Activated naive CD8-positive, alpha-beta T cell (primary cell): ENCODE results near the gene E2F1.

Experiments
- H3K27ac Mint-ChIP-seq: one replicate; pipeline ENCODE4 v1.8.0; 2021; ENCODE audit warnings: mixed read lengths
- H3K27me3 Mint-ChIP-seq: one replicate; pipeline ENCODE4 v1.8.0; 2021; ENCODE audit warnings: mixed read lengths
- H3K36me3 Mint-ChIP-seq: one replicate; pipeline ENCODE4 v1.8.0; 2021; ENCODE audit warnings: mixed read lengths
- H3K4me1 Mint-ChIP-seq: one replicate; pipeline ENCODE4 v1.8.0; 2021; ENCODE audit warnings: low read depth, mixed read lengths
- H3K4me3 Mint-ChIP-seq: one replicate; pipeline ENCODE4 v1.8.0; 2021; ENCODE audit warnings: mild to moderate bottlenecking, mixed read lengths
- H3K9me3 Mint-ChIP-seq: one replicate; pipeline ENCODE4 v1.8.0; 2021; ENCODE audit warnings: low read depth, mixed read lengths

The E2F1 gene

DNA sequence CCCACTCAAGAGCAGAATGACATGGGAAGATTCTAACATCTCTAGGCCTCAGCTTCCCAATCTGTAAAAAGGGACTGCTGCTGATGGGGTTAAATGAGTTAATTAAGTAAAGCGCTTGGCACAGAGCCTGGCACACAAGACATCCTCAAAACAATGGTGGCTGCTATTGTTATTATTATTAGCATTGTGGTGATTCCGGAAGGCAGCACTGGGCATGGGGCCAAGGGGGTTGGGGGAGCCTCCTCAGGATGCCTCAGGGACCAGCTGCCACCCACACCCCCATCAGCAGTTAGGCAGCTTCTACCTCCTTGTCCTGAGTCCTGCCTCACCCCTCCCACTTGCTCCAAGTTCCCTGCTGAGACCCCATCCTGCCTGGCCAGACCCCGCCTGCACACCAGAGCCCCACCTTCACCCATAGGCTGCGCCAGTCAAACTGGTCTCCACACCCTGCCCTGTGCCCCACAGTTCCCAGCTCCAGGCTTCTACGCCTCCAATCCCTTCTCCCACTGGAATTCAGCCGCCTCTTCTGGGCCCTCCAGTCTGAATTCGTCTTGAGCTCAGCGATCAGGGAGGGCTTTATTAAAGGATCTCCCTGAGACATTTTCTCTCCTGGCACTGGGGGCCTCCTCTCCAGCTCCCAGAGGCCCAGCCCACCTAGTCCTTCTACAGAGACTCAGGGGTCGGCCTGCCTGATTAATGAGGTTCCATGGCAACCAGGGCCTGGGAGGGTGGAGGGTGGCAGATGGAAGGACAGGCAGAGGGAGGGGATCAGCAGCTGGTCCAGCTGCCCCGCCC is 1.5 kb downstream of the E2F1 start:
- H3K27ac Mint-ChIP-seq: peak overlapping the region; percentile 34
- peaks cover 50% of the 10 kb centered on the region for H3K4me1 Mint-ChIP-seq
- H3K27me3 Mint-ChIP-seq: no peaks in the 10 kb centered on the region

DNA sequence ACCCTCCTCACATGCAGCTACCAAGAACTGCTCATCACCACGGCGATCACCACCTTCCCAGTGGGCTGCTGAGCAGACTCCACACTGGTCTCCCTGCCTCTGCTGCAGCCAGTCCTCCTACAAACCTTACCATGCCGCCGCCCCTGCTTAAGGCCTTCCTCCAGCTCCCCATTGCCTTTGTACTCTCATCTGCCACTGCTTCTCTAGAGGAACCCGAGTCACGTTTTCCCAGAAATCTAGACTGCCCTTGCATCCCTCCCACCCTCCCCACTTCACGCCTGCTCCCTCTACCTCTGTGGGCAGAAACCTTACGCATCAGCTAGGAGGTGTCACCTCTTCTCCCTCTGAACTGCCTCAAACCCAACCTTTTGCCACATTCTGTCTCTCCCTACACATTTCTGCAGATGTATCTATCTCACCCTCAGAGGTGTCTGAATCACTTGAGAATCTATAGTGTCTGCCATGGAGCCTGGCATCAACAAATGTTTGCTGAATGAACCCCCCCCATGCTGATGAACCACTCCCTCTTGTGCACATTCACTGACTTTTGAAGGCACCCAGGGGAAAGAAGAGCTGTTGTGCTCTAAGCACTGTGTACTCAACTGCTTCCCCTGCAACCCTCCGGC is 4.3 kb downstream of the E2F1 start:
- no peaks in the 10 kb centered on the region for H3K9me3 Mint-ChIP-seq
- H3K4me1 Mint-ChIP-seq: peaks cover 40% of the 10 kb centered on the region
- H3K27me3 Mint-ChIP-seq: no peaks in the 10 kb centered on the region
- no peak overlapping the region for H3K4me3 Mint-ChIP-seq
- H3K36me3 Mint-ChIP-seq: no peaks in the 10 kb centered on the region
- H3K27ac Mint-ChIP-seq: no peak overlapping the region

More for the DNA sequence above, 1.5 kb downstream of the E2F1 start:
- no peaks in the 10 kb centered on the region for H3K9me3 Mint-ChIP-seq
- H3K4me3 Mint-ChIP-seq: peak overlapping the region; percentile 89
- H3K36me3 Mint-ChIP-seq: no peaks in the 10 kb centered on the region

DNA sequence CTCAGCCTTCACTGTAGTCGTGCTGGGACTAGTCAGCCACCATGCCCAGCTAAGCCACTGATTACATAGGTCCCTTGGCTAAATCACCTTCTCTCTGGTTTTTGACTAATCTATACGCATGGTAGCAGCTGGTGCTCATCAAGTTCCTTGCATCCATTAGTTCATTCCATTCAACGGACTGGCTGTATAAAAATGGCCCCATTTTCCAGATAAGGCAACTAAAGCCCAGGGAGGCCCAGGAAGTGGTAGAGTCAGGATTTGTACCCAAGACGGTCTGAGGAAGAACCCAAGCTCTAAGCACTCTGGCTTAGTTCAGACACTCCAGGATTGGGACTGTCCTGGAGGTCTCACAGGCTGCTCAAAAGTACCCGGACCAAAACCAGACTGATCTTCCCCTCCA is 4.9 kb downstream of the E2F1 start:
- Mint-ChIP-seq H3K27me3 (no peaks in the 10 kb centered on the region), H3K9me3 (no peaks in the 10 kb centered on the region), H3K4me1 (peaks cover 37% of the 10 kb centered on the region), H3K27ac (no peak overlapping the region), H3K4me3 (no peak overlapping the region), H3K36me3 (no peaks in the 10 kb centered on the region)

DNA sequence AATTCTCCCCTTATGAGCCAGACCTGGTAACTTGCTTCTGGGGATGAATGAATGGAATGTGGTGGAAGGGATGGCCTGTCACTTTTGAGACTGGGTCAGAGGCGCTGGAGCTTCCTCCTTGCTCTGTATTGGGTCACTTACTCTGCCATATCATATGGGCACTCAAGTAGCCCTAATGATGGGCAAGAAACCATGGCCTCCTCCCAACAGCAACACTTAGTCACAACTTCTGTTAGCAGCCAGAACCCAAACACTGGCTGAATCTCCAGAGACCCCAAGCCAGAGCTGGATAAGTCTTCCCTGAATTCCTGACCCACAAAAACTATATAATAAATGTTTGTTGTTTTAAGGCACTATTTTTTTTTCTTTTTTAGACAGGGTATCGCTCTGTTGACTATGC is 5.5 kb downstream of the E2F1 start:
- peak overlapping the region; percentile 35 for H3K4me3 Mint-ChIP-seq
- H3K36me3 Mint-ChIP-seq: no peaks in the 10 kb centered on the region
- H3K4me1 Mint-ChIP-seq: peaks cover 37% of the 10 kb centered on the region
- H3K27me3 Mint-ChIP-seq: no peaks in the 10 kb centered on the region
- no peak overlapping the region for H3K27ac Mint-ChIP-seq
- no peaks in the 10 kb centered on the region for H3K9me3 Mint-ChIP-seq

DNA sequence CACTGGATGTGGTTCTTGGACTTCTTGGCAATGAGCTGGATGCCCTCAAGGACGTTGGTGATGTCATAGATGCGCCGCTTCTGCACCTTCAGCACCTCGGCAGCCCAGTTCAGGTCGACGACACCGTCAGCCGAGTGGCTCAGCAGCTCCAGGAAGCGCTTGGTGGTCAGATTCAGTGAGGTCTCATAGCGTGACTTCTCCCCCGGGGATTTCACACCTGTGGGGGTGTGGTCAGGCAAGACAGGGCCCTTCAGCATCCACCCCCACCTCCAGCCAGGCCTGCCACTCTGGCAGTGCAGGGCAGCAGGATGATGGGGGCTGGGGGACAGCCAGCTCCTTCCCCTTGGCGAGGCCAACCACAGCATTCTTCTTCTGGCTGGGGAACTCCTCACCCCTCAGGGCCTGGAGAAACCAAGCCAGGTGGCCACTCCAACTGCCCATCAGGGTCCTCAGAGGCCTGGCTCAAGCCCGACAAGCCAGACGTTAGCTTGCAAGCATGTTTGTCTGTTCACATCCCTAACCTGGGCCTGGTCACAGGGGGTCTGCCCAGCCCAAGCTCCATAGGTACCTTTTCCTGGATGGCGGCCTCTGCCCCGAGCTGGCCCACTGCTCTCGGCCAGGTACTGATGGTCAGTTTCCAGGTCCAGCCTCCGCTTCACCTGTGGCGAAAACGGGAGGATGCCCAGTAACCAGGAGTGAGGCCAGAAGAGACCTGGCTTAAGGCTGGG is 6.3 kb downstream of the E2F1 start:
- Mint-ChIP-seq H3K36me3 (no peaks in the 10 kb centered on the region), H3K9me3 (no peaks in the 10 kb centered on the region), H3K4me1 (peaks cover 34% of the 10 kb centered on the region), H3K27me3 (no peaks in the 10 kb centered on the region), H3K27ac (no peak overlapping the region), H3K4me3 (no peak overlapping the region)

DNA sequence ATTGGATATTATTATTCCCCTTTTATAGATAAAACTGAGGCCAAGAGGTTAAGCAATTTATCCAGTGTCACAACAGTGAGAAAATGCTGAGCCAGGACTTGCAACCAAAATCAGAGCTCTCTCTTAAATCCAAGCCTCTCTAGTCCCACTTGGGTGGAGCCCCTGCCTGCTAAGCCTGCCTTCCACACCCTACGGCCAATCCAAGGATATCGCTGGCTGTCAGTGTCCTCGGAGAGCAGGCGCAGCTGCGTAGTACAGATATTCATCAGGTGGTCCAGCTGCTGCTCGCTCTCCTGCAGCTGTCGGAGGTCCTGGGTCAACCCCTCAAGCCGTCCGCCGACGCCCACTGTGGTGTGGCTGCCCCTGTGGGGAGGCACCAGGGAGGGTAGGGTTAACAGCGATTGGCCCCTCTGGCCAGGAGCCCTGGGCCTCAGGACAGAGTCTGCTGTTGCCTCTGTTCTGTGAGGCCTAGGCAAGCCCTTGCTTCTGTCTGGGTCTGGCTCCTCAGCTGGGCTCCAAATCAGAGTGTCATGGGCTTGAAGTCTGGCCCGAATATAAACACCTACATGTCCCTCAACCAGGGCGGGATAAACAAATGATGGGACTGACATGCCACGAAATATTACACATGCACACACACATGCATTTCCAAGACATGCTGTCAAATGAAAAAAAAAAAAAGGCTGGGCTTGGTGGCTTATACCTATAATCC is 8.0 kb downstream of the E2F1 start:
- H3K36me3 Mint-ChIP-seq: no peaks in the 10 kb centered on the region
- no peak overlapping the region for H3K4me3 Mint-ChIP-seq
- H3K27ac Mint-ChIP-seq: no peak overlapping the region
- no peaks in the 10 kb centered on the region for H3K27me3 Mint-ChIP-seq
- H3K4me1 Mint-ChIP-seq: peaks cover 38% of the 10 kb centered on the region
- no peaks in the 10 kb centered on the region for H3K9me3 Mint-ChIP-seq

DNA sequence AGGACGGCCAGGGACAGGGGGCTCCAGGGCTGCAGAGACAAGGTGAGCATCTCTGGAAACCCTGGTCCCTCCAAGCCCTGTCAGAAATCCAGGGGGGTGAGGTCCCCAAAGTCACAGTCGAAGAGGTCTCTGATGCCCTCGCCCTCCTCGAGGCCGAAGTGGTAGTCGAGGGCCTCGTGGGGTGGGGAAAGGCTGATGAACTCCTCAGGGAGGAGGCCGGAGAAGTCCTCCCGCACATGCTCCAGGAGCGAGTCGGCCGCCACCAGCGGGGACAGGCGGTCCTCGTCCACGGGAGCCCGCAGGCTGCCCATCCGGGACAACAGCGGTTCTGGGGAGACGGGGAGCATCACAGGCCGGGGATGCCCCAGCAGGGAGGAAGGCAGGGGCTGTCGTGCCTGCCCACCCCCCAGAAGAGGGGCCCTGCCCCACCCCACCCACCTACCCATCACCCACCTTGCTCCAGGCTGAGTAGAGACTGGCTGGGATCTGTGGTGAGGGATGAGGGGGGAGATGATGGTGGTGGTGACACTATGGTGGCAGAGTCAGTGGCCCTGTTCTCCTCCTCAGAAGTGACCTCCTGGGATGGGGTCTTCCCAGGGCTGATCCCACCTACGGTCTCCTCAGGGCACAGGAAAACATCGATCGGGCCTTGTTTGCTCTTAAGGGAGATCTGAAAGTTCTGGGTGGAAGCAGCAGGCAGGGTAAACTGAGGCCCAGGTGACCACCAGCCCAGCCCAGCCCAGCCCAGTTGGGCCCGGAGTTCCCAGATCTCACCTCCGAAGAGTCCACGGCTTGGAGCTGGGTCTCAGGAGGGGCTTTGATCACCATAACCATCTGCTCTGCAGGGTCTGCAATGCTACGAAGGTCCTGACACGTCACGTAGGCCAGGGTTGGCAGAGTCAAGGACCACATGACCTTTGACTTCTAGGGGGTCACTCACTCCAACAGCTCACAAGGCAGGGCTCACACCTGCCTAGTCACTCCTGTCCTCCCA is 9.2 kb downstream of the E2F1 start:
- Mint-ChIP-seq H3K4me3 (no peak overlapping the region), H3K27ac (no peak overlapping the region), H3K27me3 (no peaks in the 10 kb centered on the region), H3K36me3 (no peaks in the 10 kb centered on the region), H3K9me3 (no peaks in the 10 kb centered on the region), H3K4me1 (peaks cover 42% of the 10 kb centered on the region)

DNA sequence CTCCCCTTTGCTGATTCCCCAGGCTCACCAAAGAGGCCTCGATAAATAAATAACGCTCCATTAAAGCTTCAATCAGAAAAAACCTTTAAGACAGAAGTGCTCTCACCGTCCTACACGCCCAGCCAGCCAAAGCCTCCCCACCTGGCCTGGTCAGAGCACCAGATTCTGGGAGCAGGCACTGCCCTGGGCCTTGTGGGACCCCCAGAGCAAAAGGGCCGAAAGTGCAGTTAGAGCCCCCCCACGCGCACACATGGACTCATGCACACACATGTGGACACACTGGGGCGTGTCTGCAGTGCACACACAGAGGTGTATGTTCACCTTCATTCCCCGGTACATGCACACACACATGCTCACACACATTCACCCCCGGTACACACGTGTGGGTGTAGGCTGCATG is 10.1 kb downstream of the E2F1 start:
- Mint-ChIP-seq H3K9me3 (no peaks in the 10 kb centered on the region), H3K4me1 (peaks cover 39% of the 10 kb centered on the region), H3K36me3 (no peaks in the 10 kb centered on the region), H3K4me3 (no peak overlapping the region), H3K27me3 (no peaks in the 10 kb centered on the region), H3K27ac (no peak overlapping the region)

DNA sequence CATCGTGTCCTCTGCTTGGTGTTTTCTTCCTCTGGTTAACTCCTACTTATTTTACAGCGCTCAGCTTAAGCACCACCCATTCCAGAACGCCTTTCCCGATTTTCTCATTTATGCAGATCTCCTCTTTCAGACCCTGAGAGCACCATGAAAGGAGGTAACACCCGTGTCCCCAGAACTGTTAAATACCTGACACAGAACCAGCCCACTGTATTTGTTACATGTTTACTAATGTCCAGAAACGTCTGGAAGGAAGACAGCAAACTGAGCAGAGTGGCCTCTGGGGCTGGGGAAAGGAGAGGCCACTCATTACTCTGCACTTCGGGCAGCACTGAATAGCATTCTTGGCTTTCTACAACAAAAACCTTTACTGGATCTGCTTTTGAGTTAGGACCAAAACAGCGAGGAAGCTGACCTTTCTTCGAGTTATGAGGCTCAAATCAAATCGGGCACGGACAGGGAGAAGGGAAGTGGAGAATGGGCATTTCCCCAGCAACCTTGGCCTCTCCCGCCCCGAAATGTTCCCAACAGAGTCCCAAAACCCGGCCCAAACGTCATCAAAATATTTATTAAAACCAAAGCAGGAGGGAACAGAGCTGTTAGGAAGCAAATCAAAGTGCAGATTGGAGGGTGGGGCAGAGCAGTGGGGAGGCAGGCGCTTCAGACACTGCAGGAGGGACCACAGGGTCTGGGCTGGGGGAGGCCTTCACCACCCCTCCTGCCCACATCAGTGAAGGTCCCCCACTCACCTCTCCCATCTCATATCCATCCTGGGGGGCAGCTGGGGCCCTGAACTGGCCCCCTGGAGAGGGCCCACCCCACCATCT is 10.8 kb downstream of the E2F1 start:
- H3K27ac Mint-ChIP-seq: peak overlapping the region; percentile 54
- H3K27me3 Mint-ChIP-seq: no peaks in the 10 kb centered on the region
- H3K9me3 Mint-ChIP-seq: no peaks in the 10 kb centered on the region
- peaks cover 35% of the 10 kb centered on the region for H3K4me1 Mint-ChIP-seq
- H3K4me3 Mint-ChIP-seq: peak overlapping the region; percentile 81
- no peaks in the 10 kb centered on the region for H3K36me3 Mint-ChIP-seq

DNA sequence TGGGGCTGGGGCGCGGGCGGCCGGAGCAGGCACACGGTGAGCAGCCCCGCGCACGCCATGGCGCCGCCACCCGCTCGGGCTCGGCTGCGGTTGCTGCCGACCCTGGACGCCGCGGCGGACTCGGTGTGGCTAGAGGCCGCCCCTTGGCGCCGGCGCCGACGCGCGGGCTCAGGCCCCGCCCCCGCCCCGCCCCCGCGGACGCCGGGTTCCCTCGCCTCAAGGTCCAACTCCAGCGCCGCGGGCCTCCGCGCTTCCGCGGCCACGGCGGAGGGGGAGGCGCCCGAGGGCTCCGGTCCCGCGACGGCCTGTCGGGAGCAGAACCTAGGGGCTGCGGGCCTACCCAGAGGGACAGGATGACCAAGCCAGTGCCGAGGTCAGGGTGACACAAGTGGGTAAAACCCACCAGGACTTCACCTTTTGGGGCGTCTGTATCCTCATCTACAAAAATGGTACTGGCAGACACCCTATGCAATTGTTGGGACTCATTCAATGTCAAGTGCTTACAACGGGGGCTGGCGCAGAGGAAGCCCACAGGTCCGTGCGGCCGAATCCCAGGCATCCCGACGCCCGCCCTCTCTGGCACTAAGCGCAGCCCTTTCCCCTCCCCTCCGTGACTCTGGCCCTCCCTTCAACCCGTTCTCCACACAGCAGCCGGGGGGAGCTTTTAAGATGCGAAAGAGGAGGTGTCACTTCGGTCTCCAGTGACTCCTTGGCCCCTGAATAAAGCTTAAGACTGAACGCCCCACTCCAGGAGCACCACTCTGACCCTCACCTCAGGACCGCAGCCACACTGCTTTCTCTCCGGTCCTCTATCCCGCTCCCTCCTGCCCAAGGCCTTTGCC is 11.7 kb downstream of the E2F1 start, which contains the start of gene NECAB3:
TSS of gene NECAB3 (minus strand) at position 135 of the 842 bp plus-strand sequence. CDS start at position 59, 76 bp downstream.
- Mint-ChIP-seq H3K36me3 (no peaks in the 10 kb centered on the region), H3K4me3 (peak within 1 kb of the TSS; percentile 86), H3K9me3 (no peaks in the 10 kb centered on the region), H3K4me1 (peaks cover 32% of the 10 kb centered on the region), H3K27ac (peak within 1 kb of the TSS; percentile 58), H3K27me3 (no peaks in the 10 kb centered on the region)

DNA sequence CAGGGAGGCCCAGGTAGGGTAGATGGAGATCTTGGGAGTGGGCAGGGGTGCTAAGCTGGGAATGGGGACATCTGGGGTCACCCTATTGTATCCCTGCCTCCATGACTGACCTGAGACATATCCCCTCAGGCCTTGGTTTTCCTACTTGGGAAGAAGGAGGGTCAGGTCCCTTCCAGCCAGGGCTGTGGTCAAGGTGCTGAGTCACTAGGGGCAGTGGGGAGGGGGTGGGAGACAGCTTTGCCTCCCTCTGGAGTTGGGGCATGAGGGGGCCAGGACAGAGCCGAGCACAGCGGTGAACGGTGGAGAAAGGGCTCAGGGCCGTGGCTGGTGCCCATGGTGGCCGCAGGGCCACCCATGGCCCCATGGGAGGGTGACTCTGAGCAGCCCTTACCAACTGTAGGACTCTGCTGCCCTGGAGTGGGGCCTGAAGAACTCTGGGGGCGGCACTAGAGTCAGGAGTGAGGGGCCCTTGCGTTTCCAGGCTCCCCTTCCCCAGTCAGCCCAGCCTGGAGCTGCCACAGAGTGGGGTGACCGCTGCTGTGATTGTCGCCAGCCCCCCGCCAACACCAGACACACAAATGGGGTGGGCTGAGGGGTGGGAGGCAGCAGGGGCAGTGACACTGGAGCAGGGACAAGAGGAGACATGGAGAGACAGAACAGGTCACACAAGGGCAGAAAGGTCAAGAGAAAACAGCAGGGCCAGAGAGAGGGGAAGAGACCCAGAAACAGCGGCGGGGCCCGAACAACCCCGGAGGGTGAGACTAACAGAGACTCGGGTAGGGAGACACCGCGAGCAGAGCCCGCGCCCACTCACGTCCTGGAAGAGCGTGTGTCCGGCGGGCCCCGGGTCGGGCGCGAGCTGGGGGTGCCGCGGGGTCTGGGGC is 12.5 kb downstream of the E2F1 start:
- H3K27me3 Mint-ChIP-seq: no peaks in the 10 kb centered on the region
- no peaks in the 10 kb centered on the region for H3K9me3 Mint-ChIP-seq
- H3K36me3 Mint-ChIP-seq: no peaks in the 10 kb centered on the region
- H3K4me1 Mint-ChIP-seq: peaks cover 23% of the 10 kb centered on the region
- peak overlapping the region; percentile 58 for H3K27ac Mint-ChIP-seq
- H3K4me3 Mint-ChIP-seq: peak overlapping the region; percentile 86

DNA sequence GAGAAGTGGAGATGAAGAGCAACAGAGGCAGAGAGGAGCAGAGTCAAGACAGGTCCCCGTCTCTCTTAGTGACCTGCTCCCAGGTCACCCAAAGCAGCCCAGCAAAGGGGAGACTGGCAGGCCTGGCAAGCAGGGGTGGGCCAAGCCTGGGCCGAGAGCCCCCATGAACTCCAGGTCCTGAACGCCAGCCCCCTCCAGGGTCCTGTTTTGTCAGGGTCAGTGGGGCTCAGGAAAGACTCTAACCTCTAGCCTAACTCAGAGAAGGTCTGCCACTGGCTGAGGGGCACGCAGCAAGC is 13.1 kb downstream of the E2F1 start:
- Mint-ChIP-seq H3K4me3 (peak overlapping the region; percentile 86), H3K4me1 (peaks cover 22% of the 10 kb centered on the region), H3K27me3 (no peaks in the 10 kb centered on the region), H3K36me3 (no peaks in the 10 kb centered on the region), H3K27ac (no peak overlapping the region), H3K9me3 (no peaks in the 10 kb centered on the region)
